OCI-LY1 (cell line): ENCODE data around the gene EXTL2.
"Not testable (repeated sequence)": the region's sequence is repeated elsewhere in the genome, so short reads cannot be mapped to it uniquely, and the experiment has no call there.

Experiments
- H2AFZ ChIP-seq: fragments of 200-600 bp; sonication (generic), shearing (Covaris generic); 2 replicates; pipeline ENCODE4 v1.6.0; 2014; ENCODE audit warnings: antibody characterized with exemption, mild to moderate bottlenecking, low read length
- H3F3A ChIP-seq: fragments of 200-600 bp; sonication (generic), shearing (Covaris generic); 2 replicates; pipeline ENCODE4 v1.6.0; 2014; ENCODE audit warnings: mild to moderate bottlenecking, antibody characterized with exemption, low read length, moderate library complexity; ENCODE audit not compliant: insufficient read depth
- H3K27ac ChIP-seq: fragments of 200-600 bp; sonication (generic); 2 replicates; pipeline ENCODE4 v1.5.1; 2014; ENCODE audit warnings: low read length, mixed run types, mild to moderate bottlenecking, low read depth; ENCODE audit not compliant: poor library complexity, severe bottlenecking
- H3K27me3 ChIP-seq: fragments of 200-600 bp; sonication (generic); 2 replicates; pipeline ENCODE4 v1.6.0; 2014; ENCODE audit warnings: antibody characterized with exemption, mild to moderate bottlenecking, low read length, moderate library complexity; ENCODE audit not compliant: insufficient read depth
- H3K36me3 ChIP-seq: fragments of 200-600 bp; sonication (generic); 2 replicates; pipeline ENCODE4 v1.6.1; 2014; ENCODE audit warnings: mild to moderate bottlenecking, antibody characterized with exemption, low read length, moderate library complexity, mixed read lengths; ENCODE audit not compliant: insufficient read depth
- H3K4me1 ChIP-seq: fragments of 200-600 bp; sonication (generic); 2 replicates; pipeline ENCODE4 v1.5.1; 2014; ENCODE audit warnings: mild to moderate bottlenecking, low read length, moderate library complexity; ENCODE audit not compliant: insufficient read depth, severe bottlenecking
- H3K4me2 ChIP-seq: fragments of 200-600 bp; sonication (generic), shearing (Covaris generic); 2 replicates; pipeline ENCODE4 v1.6.1; 2014; ENCODE audit warnings: low read length
- H3K4me3 ChIP-seq: fragments of 200-600 bp; sonication (generic); 2 replicates; pipeline ENCODE4 v1.5.1; 2014; ENCODE audit warnings: low read length, low read depth, mild to moderate bottlenecking, mixed read lengths; ENCODE audit not compliant: poor library complexity, severe bottlenecking
- H3K79me2 ChIP-seq: fragments of 200-600 bp; shearing (Covaris generic); 2 replicates; pipeline ENCODE4 v1.6.1; 2016; ENCODE audit warnings: mixed run types, low read length, mixed read lengths; ENCODE audit not compliant: insufficient read depth
- H3K9ac ChIP-seq: fragments of 200-600 bp; sonication (generic), shearing (Covaris generic); 2 replicates; pipeline ENCODE4 v1.6.1; 2014; ENCODE audit warnings: mild to moderate bottlenecking, low read length, mixed read lengths
- H3K9me2 ChIP-seq: fragments of 200-600 bp; sonication (generic), shearing (Covaris generic); 2 replicates; pipeline ENCODE4 v1.6.1; 2014; ENCODE audit warnings: low read depth, mild to moderate bottlenecking, low read length, mixed read lengths
- H3K9me3 ChIP-seq: fragments of 200-600 bp; shearing (Covaris generic); 2 replicates; pipeline ENCODE4 v1.6.1; 2014; ENCODE audit warnings: low read length, mixed read lengths
- H4K20me1 ChIP-seq: fragments of 200-600 bp; sonication (generic), shearing (Covaris generic); 2 replicates; pipeline ENCODE4 v1.6.0; 2016; ENCODE audit warnings: mild to moderate bottlenecking, low read length; ENCODE audit not compliant: insufficient read depth
- EZH2 ChIP-seq: fragments of 200-600 bp; sonication (generic), shearing (Covaris generic); IDR thresholded peaks from 2 replicates; pipeline ENCODE4 v1.8.0; 2017; ENCODE audit warnings: borderline replicate concordance, mixed run types, mild to moderate bottlenecking, antibody characterized with exemption, low read length, moderate library complexity, mixed read lengths
- TF ChIP-seq, protein P1 (sequence below): fragments of 200-600 bp; sonication (generic), shearing (Covaris generic); IDR thresholded peaks from 2 replicates; pipeline ENCODE4 v1.5.1; 2017; ENCODE audit warnings: mild to moderate bottlenecking, antibody characterized with exemption, low read length, moderate library complexity, mixed read lengths

The EXTL2 gene

DNA sequence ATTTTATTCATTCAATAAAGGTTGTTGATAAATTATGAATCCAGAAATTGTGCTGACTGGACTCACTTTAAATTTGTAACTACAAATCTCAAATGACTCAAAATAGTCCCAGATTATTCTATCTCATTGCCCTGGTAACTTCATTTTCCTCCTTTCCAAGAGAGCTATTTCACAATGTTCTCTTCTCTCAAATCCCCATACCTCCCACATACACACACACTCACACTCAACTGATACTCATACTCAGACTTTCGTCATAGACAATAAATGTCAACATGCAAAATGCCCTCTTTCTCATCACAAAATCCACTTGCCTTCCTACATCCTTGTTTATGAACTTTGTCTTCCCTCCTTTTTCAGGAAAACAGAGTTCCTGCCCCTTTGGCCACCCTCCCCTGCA lies 33.3 kb downstream of the EXTL2 start:
- Histone ChIP-seq H3K79me2 (no peaks in the 10 kb centered on the region), H3K4me1 (no peaks in the 10 kb centered on the region), H3K4me2 (no peak overlapping the region), H2AFZ (no peak overlapping the region), H3K9ac (no peak overlapping the region), H3K36me3 (no peaks in the 10 kb centered on the region), H4K20me1 (no peaks in the 10 kb centered on the region), H3K4me3 (no peak overlapping the region), H3K27ac (no peak overlapping the region), H3K9me2 (no peaks in the 10 kb centered on the region), H3K9me3 (no peaks in the 10 kb centered on the region), H3K27me3 (no peaks in the 10 kb centered on the region), H3F3A (no peaks in the 10 kb centered on the region)
- TF ChIP-seq, protein P1, sequence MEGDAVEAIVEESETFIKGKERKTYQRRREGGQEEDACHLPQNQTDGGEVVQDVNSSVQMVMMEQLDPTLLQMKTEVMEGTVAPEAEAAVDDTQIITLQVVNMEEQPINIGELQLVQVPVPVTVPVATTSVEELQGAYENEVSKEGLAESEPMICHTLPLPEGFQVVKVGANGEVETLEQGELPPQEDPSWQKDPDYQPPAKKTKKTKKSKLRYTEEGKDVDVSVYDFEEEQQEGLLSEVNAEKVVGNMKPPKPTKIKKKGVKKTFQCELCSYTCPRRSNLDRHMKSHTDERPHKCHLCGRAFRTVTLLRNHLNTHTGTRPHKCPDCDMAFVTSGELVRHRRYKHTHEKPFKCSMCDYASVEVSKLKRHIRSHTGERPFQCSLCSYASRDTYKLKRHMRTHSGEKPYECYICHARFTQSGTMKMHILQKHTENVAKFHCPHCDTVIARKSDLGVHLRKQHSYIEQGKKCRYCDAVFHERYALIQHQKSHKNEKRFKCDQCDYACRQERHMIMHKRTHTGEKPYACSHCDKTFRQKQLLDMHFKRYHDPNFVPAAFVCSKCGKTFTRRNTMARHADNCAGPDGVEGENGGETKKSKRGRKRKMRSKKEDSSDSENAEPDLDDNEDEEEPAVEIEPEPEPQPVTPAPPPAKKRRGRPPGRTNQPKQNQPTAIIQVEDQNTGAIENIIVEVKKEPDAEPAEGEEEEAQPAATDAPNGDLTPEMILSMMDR = no peak
- TF ChIP-seq EZH2 = no peak

DNA sequence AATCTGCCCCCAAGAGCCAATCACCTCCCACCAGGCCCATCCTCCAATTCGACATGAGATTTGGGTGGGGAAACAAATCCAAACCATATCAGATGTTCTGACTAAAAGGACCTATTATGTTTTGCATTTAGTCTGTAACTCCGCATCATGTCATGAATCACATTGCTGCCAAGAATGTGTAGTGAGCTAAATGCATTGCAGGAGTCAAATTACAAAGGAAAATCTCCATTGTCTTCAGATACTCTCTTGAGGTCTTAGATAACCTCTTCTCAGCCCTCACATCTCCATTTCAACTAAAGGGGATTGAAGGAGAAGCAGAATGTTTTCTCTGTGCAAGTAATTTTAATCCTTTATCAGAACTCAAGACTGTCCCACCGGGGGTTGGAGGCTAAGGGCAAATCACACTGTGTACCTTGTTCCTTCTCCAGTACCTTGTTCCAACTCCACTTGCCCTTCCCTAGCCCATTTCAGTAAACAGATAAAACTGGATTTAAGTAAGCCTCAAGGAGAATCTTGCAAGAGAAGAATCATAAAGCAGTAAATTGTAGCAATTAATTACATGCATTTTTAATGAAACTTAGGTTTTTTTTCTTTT lies 34.1 kb downstream of the EXTL2 start:
- no peaks in the 10 kb centered on the region for H3K27me3 ChIP-seq
- TF ChIP-seq, protein P1 = no peak
- TF ChIP-seq EZH2 = no peak

GRCh38 chr1:100855116-100855515 lies 39.5 kb downstream of the EXTL2 start:
- H2AFZ ChIP-seq, H3K79me2 ChIP-seq, H3K4me3 ChIP-seq, H3K9me3 ChIP-seq, H3K36me3 ChIP-seq, H3K27ac ChIP-seq, H3K4me1 ChIP-seq, H3K9ac ChIP-seq, H3F3A ChIP-seq, H3K27me3 ChIP-seq, H3K9me2 ChIP-seq, H4K20me1 ChIP-seq, H3K4me2 ChIP-seq: not testable (repeated sequence)

More for the DNA sequence above, 34.1 kb downstream of the EXTL2 start:
- Histone ChIP-seq H3K4me1 (no peaks in the 10 kb centered on the region), H2AFZ (no peak overlapping the region), H3K27ac (no peak overlapping the region), H3K9me3 (no peaks in the 10 kb centered on the region), H4K20me1 (no peaks in the 10 kb centered on the region), H3K79me2 (no peaks in the 10 kb centered on the region), H3F3A (no peaks in the 10 kb centered on the region), H3K4me3 (no peak overlapping the region), H3K9me2 (no peaks in the 10 kb centered on the region), H3K36me3 (no peaks in the 10 kb centered on the region), H3K4me2 (no peak overlapping the region), H3K9ac (no peak overlapping the region)

- no peak overlapping the region for H3K4me2 ChIP-seq
- TF ChIP-seq EZH2 = no peak
- TF ChIP-seq, protein P1 = no peak
- no peaks in the 10 kb centered on the region for H3F3A ChIP-seq
- no peaks in the 10 kb centered on the region for H3K27me3 ChIP-seq
- H3K27ac ChIP-seq = no peak overlapping the region
- no peaks in the 10 kb centered on the region for H3K9me3 ChIP-seq
- H3K79me2 ChIP-seq = no peaks in the 10 kb centered on the region
- H4K20me1 ChIP-seq = no peaks in the 10 kb centered on the region
- H3K4me3 ChIP-seq = no peak overlapping the region
- no peaks in the 10 kb centered on the region for H3K9me2 ChIP-seq
- H3K9ac ChIP-seq = no peak overlapping the region
- no peak overlapping the region for H2AFZ ChIP-seq
- H3K4me1 ChIP-seq = no peaks in the 10 kb centered on the region
- no peaks in the 10 kb centered on the region for H3K36me3 ChIP-seq
These were observed 41.7 kb downstream of the EXTL2 start for GRCh38 chr1:100852976-100853375.
